NCI-H128 (cell line): ENCODE results near the gene IL33.

Source experiments
- DNase-seq: peaks from one replicate; lab custom pipeline; 2025; ENCODE audit not compliant: unreplicated experiment; lab: John Stamatoyannopoulos, UW

Gene IL33

DNA sequence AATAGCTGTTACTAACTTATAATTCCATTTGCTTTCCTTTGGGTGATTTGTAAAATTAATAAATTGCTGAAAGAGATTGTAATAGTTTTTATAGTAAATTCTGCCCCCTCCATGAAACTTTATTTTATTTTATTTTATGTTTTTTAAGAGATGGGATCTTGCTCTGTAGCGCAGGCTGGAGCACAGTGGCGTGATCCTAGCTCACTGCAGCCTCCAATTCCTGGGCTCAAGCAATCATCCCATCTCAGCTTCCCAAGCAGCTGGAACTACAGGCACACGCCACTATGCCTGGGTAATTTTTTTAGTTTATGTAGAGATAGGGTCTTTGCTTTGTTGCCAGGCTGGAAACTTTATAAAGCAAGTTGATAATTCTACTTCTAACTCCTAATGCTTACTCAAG, 395 bp downstream of the IL33 start:
- no peak for DNase-seq

DNA sequence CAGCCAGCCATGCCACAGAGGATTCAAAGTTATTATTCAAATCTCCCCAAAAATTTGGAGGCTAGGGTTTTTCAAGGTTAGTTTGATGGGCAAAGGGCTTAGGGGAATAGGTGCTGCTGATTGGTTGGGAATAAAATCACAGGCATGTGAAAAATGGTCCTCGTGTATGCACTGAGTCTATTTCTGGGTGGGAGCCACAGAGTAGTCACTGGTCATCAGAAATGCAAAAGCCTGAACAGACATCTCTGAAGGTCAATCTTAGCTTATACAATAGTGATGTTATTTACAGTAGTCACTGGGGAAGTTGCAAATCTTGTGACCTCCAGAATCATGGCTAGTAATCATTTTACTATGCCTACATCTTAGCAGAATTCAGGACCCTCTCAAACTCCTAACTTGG, 1.3 kb downstream of the IL33 start:
- no peak for DNase-seq

DNA sequence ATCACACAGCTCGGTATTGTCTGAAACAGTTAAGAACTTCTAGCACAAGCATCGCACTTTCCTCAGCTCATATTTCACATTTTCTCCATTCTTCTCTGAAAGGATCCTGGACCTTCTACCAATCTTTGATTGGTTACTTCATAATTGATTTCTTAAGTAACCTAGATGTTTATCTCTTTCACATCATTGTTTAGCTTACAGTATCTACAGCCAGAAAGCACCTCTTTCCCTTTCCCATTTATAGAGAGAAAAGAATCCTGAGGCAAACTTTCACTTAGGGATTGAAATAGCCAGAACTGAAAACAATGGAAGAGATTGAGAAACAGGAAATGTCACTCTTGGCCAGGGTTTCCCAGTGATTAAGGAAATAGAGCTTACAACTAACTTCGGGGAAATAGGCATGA, 2.5 kb downstream of the IL33 start:
- no peak for DNase-seq

DNA sequence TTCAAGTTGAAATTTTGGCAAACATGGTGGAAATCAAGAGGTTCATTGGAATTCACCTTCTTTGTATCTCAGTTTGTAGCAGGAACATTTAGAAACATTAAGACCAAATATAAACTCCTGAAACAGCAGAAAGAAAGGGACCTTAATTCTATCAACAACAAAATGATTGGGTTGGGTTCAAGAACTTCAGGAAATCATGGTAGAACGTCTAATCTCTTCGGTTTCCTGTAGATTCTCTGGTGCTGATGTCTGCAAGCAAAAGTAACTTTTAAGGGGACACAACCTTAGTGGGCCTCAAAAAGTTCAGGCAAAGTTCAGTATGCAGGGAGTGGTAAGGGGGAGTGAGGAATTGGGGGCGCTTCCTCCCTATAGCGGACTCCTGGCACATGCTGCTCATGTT, 3.4 kb downstream of the IL33 start:
- DNase-seq, result no peak

DNA sequence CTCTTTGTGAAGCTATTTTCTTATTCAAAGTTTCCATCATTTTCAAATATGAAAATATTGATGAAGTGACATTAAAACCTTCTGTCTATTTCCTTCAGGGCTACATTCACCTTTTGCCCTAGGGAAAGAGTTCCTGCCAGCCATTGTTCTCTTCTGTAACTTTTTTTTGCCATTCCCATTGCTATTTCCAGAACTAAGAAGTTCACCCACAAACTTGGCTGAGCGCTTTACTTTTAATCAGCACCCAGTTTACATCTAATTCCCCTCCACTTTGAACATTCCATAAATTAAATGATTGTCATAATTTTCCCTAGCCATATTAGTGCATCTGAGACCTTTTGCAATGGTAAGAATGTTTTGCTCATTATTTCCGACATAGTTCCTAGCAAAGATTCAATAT, 4.4 kb downstream of the IL33 start:
- no peak for DNase-seq

DNA sequence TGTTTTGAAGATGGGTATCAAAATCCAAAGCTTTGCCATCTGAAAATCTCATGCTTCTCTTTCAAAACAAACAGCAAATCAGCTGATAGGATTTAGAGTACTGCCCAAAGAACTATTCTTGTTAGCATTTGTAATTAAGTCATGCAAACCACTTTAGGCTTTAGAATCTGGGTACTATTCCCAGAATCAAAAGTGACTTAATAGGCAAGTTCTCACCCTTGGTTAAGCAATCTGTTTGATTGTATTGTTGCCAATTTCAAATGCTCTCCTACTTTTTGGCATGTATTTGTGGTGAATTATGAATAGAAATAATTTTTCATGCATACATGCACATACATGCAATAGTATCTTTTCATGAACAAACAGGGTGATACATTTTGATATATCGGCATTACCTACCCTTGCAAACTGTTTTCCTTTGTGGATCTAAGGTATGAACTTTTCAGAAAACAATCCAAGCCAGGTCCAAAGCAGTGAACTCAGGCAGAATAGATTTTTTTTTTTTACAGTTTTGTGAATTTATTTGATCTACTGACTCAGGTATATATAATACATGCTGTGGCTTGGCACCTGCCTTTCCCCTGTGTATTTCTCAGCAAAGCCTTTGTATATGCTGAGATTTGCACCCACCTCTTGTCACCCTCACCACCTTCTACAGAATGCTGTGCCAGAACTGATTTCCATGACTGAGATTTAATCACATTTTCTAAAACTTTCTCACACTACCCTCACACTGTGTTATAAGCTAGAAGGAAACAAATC, 9.0 kb downstream of the IL33 start:
- DNase-seq, result no peak

DNA sequence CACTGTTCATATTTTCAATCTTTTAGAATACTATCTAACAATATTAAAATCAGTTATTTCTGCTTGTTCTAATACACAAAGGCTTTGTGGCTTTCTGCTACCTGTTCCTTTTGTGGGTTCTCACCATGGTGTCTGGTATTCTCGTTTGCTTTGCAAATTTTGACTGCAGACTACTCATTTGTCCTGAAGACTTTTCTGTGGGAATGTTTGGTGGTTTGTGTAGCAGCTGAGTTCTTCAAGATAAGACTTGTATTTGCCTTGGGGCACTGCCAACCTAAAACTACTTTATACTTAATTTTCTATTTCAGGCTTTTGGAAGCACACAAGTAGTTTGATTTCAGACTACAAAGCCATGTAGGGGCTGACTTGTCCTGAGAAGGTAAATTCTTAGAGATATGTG, 11.1 kb downstream of the IL33 start:
- DNase-seq, result no peak

DNA sequence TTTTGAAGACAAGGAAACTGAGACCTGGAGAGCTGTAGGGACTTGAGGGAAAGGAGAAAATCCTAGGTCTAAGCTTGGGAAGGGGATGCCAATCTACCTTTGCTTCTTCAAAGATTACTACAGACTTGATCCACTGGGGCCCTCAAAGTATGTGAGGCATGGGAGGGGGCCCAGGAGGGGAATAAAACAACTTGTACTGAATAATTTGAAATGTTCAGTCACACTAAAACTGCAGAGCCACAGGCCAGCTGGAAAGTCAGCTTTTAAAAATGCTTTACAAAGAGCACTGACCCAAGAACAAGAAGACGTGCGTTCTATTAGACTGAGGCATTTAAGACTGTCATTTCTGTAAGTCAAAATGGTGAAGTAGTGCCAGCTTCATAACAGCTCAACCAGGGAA, 13.6 kb downstream of the IL33 start:
- DNase-seq, result no peak

DNA sequence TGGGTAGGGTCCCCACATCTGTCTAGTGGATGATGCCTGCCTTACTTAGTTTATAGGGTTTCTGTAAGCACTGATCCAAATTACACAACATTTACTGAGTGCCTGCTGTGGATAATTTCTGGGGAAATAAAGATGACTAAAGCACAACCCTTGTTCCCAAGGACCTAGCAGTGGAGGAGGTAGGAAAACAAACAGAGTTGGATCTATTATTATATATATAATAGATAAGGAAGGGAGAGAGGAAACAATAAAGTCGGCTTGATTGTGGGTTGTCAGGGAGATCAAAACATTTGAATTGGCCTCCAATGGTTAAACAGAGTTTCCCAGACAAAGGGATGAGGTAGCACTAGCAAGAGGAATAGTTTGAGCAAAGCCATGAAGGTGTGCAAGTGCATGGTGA, 14.0 kb downstream of the IL33 start:
- no peak for DNase-seq

DNA sequence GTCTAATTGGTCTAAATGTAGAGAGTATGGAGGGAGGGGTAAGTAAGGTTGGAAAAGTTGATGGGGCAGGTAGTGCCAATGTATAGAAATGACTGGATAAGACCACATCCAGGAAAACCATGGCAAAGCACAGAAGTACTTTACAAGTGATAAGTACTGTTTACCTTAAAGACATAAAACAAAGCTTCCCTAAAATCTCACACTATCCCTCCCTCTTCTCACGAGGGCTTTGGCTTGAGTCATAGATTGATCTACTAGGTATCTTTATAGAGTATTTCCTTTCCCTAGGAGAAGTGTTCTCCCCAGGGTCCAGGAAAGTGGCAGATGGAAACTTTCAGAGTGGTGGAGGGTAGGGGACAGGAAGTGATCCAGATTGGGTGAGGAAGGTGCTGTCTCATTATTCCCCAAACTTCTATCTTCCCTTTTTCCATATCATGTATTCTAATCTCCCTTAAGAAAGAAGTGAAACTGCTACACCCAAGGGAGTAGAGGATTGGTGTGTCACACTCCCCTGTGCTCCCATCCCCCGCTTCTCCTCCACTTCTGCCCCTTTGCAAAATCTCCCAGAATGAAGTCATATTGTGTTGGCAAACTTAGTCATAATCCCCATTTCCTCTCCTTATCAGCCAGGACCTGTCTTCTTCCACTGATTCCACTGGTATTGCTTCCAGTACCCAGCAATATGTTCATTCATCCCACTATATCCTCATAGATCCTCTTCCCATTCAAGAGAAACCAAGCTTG, 14.6 kb downstream of the IL33 start:
- DNase-seq, result no peak

DNA sequence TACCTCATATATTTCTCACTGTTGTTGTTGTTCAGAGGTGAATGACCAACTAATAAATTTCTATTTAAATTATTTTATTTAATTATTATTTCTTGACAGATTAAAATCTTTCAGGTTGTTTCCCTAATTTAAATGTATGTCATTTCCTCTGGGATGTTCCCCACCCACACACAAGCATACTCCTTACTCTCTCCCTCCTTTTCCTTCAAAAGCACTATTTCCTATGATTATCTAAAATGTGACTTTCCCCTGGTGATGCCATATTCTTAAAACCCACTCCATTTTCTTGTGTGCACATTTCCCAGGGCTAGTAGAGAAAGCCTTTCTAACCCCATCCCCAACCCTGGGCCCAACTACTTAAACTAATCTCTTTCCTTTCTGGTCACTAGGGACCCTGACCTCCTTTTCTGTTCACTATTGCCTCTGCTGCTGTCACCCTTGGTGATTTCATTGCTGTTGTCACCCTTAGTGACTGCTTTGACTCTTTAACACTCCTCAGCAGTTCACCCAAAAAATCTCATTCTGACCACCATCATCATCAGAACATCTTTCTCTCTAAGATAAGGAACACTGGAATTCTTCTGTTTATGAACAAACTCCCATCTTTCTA, 16.8 kb downstream of the IL33 start:
- DNase-seq, result no peak

DNA sequence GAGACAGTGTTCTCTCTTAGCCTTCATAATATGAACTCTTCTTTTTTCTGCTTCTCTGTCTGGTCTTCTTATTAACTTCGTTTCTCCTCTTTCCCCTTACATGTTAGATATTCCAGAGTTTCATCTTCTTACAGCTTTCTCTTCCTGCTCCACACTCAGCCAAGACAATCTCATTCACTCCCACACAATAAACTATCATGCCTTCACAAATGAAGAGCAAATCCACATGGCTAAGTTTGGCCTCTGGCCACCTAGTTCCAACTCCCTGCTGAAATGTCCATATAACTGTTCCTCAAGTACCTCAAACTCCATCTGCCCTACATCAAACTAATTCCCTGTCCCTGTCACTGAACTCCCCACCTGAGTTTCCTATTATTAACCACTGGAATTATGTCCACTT, 18.4 kb downstream of the IL33 start:
- DNase-seq, result no peak

DNA sequence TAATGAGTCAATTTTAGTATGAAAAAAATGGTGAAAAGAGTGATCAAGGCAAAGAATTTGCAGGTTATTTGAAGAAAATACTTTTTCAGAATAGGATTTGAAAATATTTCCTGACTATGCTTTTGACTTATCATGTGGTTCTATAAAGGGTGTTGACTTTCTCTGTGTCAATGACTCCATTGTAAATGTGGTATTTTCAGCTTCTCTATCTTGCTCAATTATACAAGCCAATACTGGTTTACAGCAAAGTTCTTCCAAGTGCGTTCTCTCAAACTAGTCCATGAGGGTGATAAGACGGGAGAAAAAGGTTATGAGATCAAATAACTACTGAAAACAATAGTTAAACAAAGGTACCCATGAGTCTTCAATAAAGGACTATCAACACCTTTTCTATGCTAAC, 21.7 kb downstream of the IL33 start:
- DNase-seq, result no peak

DNA sequence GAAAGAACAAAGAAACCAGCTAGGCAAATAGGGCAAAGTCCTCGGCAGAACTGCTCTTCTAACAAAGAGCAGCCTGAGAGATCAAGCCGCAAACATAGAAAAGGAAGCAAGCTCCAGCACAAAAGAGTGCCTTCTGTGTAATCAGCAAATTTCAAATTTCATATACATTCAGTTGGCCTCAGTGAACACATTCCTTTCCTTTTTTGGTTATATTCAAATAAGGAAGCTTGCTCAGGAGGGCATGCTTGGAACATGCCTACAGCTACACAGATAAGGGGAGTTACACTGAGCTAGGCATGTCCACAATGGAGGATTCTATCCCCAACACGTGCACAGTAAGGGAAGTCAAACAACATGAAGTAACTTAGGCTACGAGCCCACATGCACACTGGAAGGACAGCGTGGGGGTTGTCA, 23.4 kb downstream of the IL33 start:
- no peak for DNase-seq

DNA sequence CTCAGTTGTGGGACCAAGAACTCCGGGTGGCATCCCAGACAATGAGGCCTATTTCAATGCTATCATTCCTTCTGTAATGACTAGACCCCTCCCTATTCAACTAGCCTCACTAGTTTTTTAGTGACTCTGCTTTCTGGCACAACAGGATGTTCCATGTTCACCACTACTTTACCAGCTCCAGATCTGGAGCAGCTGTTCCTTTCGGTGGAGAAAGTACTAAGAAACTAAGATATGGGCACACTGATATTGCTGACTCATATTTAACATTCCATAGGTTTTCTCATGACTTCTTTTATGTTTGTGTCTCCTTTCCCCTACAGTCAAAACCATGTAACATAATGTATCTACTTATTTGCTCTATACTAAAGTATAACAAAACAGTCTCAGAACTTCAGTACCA, 24.1 kb downstream of the IL33 start:
- DNase-seq, result no peak

DNA sequence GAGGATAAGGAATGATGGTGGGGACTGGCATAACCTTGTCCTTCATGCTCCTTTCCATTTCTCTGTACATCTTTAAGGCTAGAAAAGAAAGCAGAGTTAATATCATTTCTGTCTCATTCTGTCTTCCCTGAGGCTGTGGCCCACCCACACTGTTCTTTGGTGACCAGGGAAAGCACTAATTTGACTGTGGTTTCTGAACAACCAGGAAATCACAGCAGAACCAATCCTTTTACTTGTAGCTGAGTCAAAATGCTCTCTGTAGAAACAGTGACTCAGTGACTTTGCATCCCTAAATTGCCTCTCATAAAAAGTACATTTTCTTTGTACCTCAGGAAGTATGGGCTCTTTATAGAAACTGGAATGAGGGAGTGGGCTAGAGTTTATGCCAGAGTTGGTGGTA, 28.1 kb downstream of the IL33 start:
- DNase-seq, result no peak

DNA sequence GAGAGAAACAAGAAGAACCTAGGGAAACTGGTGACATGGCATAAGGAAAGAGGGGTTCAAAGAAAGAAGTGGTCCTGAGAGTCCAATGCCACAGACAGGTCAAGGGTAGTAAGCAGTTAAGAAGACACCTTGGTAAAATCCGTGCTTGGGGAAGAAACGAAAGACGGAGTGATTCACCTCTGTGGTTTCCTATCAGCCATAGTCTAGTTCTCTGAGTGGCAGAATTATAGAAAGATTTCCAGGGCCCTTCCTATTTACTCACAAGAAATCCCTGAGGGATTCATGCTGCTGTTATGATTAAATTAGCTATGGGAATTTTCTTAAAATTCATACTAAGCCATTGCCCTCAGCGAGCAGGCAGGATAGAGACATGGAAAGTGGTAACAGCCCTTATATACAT, 31.7 kb downstream of the IL33 start:
- no peak for DNase-seq

DNA sequence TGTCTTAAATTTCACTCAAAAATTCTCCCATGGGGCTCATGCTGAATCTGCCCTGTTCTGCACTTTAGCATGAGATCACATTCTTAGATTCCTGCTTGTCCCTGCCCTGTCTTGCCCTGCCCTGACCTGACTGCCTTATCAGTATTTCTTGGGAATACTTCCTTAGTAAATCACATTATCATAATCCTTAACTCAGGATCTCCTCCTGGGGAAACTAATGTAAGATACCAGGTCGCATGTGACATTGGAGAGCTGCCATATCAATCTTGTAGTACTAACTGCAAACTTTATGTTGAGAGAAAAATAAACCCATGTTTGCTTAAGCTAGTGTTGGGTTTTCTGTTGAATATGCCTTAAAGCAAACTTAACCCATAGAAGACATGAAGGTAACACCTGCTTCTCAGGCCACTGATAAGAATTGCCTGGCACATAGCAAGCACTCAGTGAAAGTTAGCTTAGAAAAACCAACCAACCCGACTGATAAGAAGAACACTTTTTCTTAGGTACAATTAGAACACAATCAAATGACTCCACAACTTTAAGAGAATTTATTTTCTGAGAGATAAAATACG, 53.3 kb downstream of the IL33 start:
- DNase-seq, result no peak

DNA sequence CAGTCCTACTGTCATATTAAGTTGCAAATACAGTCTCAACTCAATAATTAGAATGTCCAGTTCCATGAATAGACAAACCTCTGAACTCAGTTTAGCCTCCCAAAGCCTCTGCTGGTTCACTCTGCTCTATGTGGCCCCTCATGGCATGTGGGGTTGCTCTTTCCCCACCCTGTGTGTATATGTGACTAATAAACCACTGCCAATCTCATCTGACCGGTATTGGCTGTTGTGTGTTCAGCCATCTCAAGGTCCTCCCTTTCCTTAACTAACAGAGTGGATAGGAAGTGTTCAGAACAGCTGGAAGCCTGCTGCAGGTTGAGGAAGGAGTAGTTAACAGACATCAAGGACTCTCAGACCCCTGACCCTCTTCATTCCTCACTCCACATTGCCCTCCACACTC, 55.3 kb downstream of the IL33 start:
- DNase-seq, result no peak

DNA sequence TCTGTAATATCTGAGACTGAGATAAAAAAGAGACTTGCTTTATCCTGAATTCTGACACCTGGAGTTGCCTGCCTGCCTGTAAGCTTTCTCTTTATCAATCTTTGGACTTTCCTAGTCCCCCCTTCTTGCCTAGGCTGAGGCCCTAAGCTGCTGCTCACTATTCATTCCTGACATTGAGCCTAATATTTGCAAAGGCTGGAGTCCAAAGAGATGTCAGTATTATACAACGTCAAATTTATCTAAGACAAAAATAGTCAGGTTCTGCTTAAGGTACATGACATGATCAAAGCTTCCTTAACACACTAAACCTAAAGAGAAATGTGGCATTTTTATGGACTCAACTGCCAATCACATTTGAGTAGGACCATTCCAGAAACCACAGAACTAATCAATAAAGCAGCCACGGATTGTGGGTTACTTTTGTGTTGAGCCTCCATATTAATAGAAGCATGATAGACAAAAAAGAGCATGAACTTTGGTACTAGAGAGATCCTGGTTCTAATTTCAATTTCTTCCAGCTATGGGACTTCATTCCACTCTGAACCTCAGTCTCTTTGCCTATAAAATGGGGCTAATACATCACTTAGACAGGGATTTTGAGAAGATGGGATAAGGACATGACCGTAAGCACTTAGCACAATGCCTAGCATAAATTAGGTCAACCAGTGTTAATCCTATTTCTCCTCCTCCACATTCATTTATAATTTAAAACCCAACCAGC, 56.1 kb downstream of the IL33 start:
- DNase-seq, result no peak

DNA sequence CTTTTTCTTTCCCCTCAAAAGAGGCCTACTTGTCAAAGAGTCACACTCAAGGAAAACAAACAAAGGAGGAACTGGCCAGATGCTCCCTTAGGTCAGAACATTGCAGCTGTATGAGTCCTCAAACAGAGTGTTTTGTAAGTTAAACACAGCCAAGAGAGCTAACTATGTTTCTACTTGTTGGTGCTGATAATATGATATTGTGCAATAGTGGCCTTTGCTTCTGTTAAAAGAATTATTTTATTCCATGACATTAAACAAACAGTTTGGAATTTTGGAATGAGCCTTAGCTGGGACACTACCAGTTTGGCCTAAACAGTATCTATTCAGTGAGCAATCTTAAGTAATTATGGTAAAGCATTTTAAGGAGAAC, 56.6 kb downstream of the IL33 start:
- no peak for DNase-seq
